GM12878 (cell line): ENCODE data around the gene CNTNAP2.

ENCODE experiments used
- CBX3 ChIP-seq: fragments of 200-600 bp; sonication (generic); IDR thresholded peaks from 2 replicates; pipeline ENCODE4 v1.6.1; 2016; ENCODE audit warnings: low read depth, borderline replicate concordance
- ETV6 ChIP-seq, 2 experiments: fragments of 450-650 bp in 1 of 2; IDR thresholded peaks in 1 of 2; conservative IDR thresholded peaks in 1 of 2; 2 replicates each; pipeline ENCODE4 v1.6.1; 2014; ENCODE audit warnings: antibody characterized with exemption in 1 of 2, borderline replicate concordance in 1 of 2, low read depth in 1 of 2, mild to moderate bottlenecking in 1 of 2, moderate library complexity in 1 of 2
- GABPA ChIP-seq: IDR thresholded peaks from 2 replicates; pipeline ENCODE4 v1.6.1; 2014; ENCODE audit warnings: antibody characterized with exemption, low read depth, mild to moderate bottlenecking, inconsistent platforms
- POLR2AphosphoS5 ChIP-seq: IDR thresholded peaks from 2 replicates; pipeline ENCODE4 v1.6.1; 2011; ENCODE audit warnings: mild to moderate bottlenecking, low read length, inconsistent platforms
- SIX5 ChIP-seq: IDR thresholded peaks from 2 replicates; pipeline ENCODE4 v1.6.1; 2011; ENCODE audit warnings: mild to moderate bottlenecking, low read depth, low read length, moderate library complexity; ENCODE audit not compliant: severe bottlenecking

GRCh38 chr7:148079206-148080080 is 1962.8 kb downstream of the CNTNAP2 start:
- TF ChIP-seq SIX5 (no peak), GABPA (no peak), POLR2AphosphoS5 (no peak), ETV6 (conservative IDR thresholded peaks at IDR 0.05 in 1 of 2, IDR thresholded peaks at IDR 0.05 in 1 of 2; ENCODE audit: borderline replicate concordance in 1 of 2, low read depth in 1 of 2) (no peak), CBX3 (no peak)
